Smooth muscle cell of bladder (primary cell): ENCODE results near the gene OTUD1. TPM values are rescaled to one million over a fixed set of nuclear protein-coding genes. Genes with fewer than 3 reads are reported as not detected.

ENCODE experiments used
- total RNA-seq: library from RNA; depleted of rRNA; stranded (reverse); fragments of >200 nt; gene quantifications from 2 replicates; pipeline ENCODE4 v1.2.3, GENCODE V29; 2014

OTUD1 gene, protein sequence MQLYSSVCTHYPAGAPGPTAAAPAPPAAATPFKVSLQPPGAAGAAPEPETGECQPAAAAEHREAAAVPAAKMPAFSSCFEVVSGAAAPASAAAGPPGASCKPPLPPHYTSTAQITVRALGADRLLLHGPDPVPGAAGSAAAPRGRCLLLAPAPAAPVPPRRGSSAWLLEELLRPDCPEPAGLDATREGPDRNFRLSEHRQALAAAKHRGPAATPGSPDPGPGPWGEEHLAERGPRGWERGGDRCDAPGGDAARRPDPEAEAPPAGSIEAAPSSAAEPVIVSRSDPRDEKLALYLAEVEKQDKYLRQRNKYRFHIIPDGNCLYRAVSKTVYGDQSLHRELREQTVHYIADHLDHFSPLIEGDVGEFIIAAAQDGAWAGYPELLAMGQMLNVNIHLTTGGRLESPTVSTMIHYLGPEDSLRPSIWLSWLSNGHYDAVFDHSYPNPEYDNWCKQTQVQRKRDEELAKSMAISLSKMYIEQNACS
- total RNA-seq = 3.8 and 4.3 TPM in 2 replicates

GRCh38 chr10:23438547-23439451 lies at the start of gene OTUD1:
OTUD1 (plus strand) TSS chr10:23439075; CDS start chr10:23439458, 383 bp downstream.

Other genes starting within 250 kb of the OTUD1 start
- not detected in 2 replicates for gene PTF1A, start 246.8 kb upstream of the OTUD1 start, total RNA-seq
- 0.14 TPM in 1 of 2 replicates, not detected in the other for gene C10orf67, start 94.3 kb upstream of the OTUD1 start, total RNA-seq